SH-SY5Y (cell line): Measurements from ENCODE around the gene PPM1F.

ENCODE experiments used
- GATA2 ChIP-seq: IDR thresholded peaks from 2 replicates; pipeline ENCODE4 v1.6.1; 2011; ENCODE audit warnings: mild to moderate bottlenecking, low read depth, low read length
- GATA3 ChIP-seq: IDR thresholded peaks from 2 replicates; pipeline ENCODE4 v1.6.1; 2011; ENCODE audit warnings: low read depth, mild to moderate bottlenecking, low read length, moderate library complexity

Gene PPM1F

GRCh38 chr22:21944871-21945270 is 7.8 kb downstream of the PPM1F start:
- TF ChIP-seq GATA2 (no peak), GATA3 (no peak)

- TF ChIP-seq GATA2 (no peak), GATA3 (no peak)
These were observed 8.8 kb downstream of the PPM1F start for GRCh38 chr22:21943571-21944448.

GRCh38 chr22:21942407-21943343 is 10.0 kb downstream of the PPM1F start:
- TF ChIP-seq GATA3 = no peak

DNA sequence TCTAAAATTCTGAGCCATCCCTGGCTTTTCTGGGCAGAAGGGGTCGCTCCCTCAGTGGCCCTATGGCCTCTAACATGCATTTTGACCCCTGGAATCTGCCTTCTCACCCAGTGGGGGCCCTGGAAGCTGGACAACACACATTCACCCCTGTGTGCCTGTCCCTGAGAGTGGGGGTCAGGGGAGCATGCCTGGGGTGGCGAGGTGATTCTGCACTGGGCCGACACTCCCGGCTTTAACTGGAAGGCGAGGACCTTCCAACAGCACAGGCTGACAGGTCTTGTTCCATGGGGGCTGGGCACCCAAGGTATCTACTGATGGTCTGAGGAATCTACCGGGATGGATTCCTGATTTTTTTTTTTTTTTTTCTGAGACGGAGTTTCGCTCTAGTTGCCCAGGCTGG is 10.7 kb downstream of the PPM1F start:
- no peak for TF ChIP-seq GATA3

- no peak for TF ChIP-seq GATA2
- no peak for TF ChIP-seq GATA3
These were observed 12.1 kb downstream of the PPM1F start for GRCh38 chr22:21940521-21940920.

DNA sequence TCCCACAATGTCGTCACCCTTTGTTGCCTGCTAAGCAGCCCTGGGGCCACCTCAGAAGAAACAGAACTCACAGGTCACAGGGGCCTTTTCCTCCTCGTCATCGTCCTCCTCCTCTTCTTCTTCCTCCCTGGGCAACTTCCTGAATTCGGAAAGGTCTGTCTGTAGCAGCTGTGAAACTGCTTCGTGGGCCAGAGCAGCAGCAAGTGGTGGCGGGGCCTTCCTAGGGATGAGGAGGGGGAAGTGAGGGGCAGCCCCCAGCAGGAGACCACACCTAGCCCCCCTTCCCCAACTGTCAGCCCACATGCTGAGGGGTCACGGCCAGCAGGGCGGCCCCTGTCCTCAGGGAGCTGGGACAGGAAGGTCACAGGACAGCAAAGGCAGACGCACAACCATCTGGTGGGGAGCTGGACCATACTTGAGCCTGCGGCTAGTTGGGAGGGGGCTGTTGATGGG is 13.2 kb downstream of the PPM1F start:
- TF ChIP-seq GATA3 = no peak
- no peak for TF ChIP-seq GATA2

GRCh38 chr22:21938906-21939305 is 13.7 kb downstream of the PPM1F start:
- TF ChIP-seq GATA2 (no peak), GATA3 (no peak)

DNA sequence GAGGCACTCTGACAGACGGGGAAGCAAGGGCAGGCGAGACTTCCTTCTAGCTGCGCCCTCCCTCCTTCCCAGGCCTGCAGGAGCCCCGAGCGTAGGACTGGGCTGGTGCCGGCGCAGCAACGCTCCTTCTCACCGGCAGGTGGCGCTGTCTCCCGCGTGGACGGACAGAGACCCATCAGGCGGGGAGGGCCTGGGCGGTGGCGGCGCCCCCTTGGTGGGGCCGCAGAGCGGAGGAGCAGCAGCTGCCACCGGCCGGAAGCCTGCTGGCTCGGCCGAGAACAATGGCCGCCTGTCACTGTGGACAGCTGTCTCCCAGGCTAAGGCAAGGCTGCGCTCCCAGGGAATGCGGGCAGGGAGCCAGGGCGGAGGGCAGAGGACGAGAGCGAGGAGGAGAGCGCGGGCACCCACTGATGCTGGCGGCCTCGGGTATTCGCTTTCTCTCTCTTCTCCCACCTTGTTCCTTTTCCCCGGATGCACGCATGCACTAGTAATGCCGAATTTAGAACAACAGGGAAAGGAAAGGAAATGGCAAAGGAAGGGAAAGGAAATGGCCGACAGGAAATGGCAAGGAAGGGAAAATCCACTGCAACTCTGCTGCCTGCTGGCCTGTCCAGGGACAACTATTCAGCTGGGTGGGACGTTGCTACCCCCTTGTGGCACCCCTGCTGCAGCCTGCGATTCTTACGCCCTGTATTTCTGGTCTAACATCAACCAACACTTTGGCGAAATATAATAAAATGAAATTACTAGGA is 14.4 kb downstream of the PPM1F start:
- TF ChIP-seq GATA3 = no peak
- no peak for TF ChIP-seq GATA2

- TF ChIP-seq GATA3 (no peak), GATA2 (no peak)
These were observed 14.9 kb downstream of the PPM1F start for GRCh38 chr22:21937821-21938070.

- TF ChIP-seq GATA3 (no peak), GATA2 (no peak)
These were observed 15.4 kb downstream of the PPM1F start for GRCh38 chr22:21937041-21937820.

DNA sequence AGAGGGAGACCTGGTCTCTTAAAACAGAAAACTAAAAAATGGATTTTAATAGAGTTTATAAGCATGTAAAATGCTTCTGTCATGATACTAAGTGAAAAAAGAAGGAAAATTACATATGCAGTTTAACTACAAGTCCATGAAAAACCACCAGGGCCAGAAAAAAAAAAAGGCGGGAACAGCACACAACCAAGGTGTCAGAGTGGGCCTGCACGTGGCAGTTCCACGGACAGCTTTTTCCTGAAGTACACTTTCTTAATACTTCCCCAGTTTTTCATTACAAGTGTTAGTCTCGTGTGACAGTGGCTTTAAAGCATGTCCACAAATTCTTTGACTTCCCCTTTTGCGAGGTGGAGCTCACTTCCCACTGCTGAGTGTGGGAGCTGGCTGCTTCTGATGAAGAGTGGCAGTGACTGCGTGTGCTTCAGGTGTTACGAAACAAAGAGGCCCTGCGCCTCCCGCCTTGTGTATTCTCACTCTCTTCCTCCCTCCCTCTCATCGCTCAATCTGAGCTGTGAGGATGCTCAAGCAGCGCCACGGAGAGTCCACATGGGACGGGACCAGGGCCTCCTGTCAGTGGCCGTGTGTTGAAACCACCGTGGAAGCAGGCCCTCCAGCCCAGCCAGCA is 16.4 kb downstream of the PPM1F start:
- no peak for TF ChIP-seq GATA3
- no peak for TF ChIP-seq GATA2

GRCh38 chr22:21933910-21934309 is 18.7 kb downstream of the PPM1F start:
- TF ChIP-seq GATA2 = no peak
- TF ChIP-seq GATA3 = no peak

- TF ChIP-seq GATA2 (no peak), GATA3 (no peak)
These were observed 19.2 kb downstream of the PPM1F start for GRCh38 chr22:21933413-21933812.
